ENCODE results near the gene GABRG3.

Gene GABRG3

GRCh38 chr15:27062951-27063350 lies 92.0 kb downstream of the GABRG3 start:
- no peak for DNase-seq (ENCODE audit: low read depth in 2 of 2)

- DNase-seq (ENCODE audit: low read depth in 2 of 2): no peak
Measured at GRCh38 chr15:27064080-27064479, 93.1 kb downstream of the GABRG3 start.

- no peak for DNase-seq (ENCODE audit: low read depth in 2 of 2)
Measured at GRCh38 chr15:27065151-27065550, 94.2 kb downstream of the GABRG3 start.

- DNase-seq (ENCODE audit: low read depth in 2 of 2): no peak
Measured at GRCh38 chr15:27065785-27066184, 94.8 kb downstream of the GABRG3 start.

- DNase-seq (ENCODE audit: low read depth in 2 of 2): no peak
Measured at GRCh38 chr15:27066446-27066845, 95.5 kb downstream of the GABRG3 start.

GRCh38 chr15:27067175-27067574 lies 96.2 kb downstream of the GABRG3 start:
- DNase-seq (ENCODE audit: low read depth in 2 of 2): no peak

- DNase-seq (ENCODE audit: low read depth in 2 of 2): no peak
Measured at GRCh38 chr15:27070841-27071240, 99.9 kb downstream of the GABRG3 start.

- no peak for DNase-seq (ENCODE audit: low read depth in 2 of 2)
Measured at GRCh38 chr15:27074179-27074578, 103.2 kb downstream of the GABRG3 start.

GRCh38 chr15:27077790-27078189 lies 106.8 kb downstream of the GABRG3 start:
- DNase-seq (ENCODE audit: low read depth in 2 of 2): no peak

- DNase-seq (ENCODE audit: low read depth in 2 of 2): no peak
Measured at GRCh38 chr15:27081676-27082418, 110.9 kb downstream of the GABRG3 start.

- DNase-seq (ENCODE audit: low read depth in 2 of 2): no peak
Measured at GRCh38 chr15:27082526-27082925, 111.5 kb downstream of the GABRG3 start.

GRCh38 chr15:27084844-27085243 lies 113.9 kb downstream of the GABRG3 start:
- DNase-seq (ENCODE audit: low read depth in 2 of 2): no peak

- no peak for DNase-seq (ENCODE audit: low read depth in 2 of 2)
Measured at GRCh38 chr15:27086149-27086548, 115.2 kb downstream of the GABRG3 start.

- DNase-seq (ENCODE audit: low read depth in 2 of 2): no peak
Measured at GRCh38 chr15:27086805-27087204, 115.8 kb downstream of the GABRG3 start.

GRCh38 chr15:27087651-27088583 lies 116.9 kb downstream of the GABRG3 start:
- DNase-seq (ENCODE audit: low read depth in 2 of 2): no peak

GRCh38 chr15:27088584-27089232 lies 117.7 kb downstream of the GABRG3 start:
- DNase-seq (ENCODE audit: low read depth in 2 of 2): no peak

- DNase-seq (ENCODE audit: low read depth in 2 of 2): no peak
Measured at GRCh38 chr15:27089233-27089586, 118.2 kb downstream of the GABRG3 start.

- DNase-seq (ENCODE audit: low read depth in 2 of 2): no peak
Measured at GRCh38 chr15:27089676-27090075, 118.7 kb downstream of the GABRG3 start.

- DNase-seq (ENCODE audit: low read depth in 2 of 2): no peak
Measured at GRCh38 chr15:27091270-27091940, 120.4 kb downstream of the GABRG3 start.

GRCh38 chr15:27092390-27092789 lies 121.4 kb downstream of the GABRG3 start:
- no peak for DNase-seq (ENCODE audit: low read depth in 2 of 2)

- DNase-seq (ENCODE audit: low read depth in 2 of 2): no peak
Measured at GRCh38 chr15:27094235-27094634, 123.3 kb downstream of the GABRG3 start.
